AG04449 (cell line): Measurements from ENCODE around the gene GGT6.

Source experiments
- CTCF ChIA-PET: fragments of 350-600 bp; formaldehyde crosslinking; extraction: SDS; loops from one replicate; lab custom pipeline; 2021; ENCODE audit warnings: antibody characterized with exemption; lab: Yijun Ruan, JAX
- POLR2A ChIA-PET: fragments of 400-600, 350-600 bp; formaldehyde crosslinking; extraction: SDS; loops from one replicate; lab custom pipeline; 2020; ENCODE audit warnings: antibody characterized with exemption, inconsistent platforms; lab: Yijun Ruan, JAX
- DNase-seq: peaks from one replicate; pipeline ENCODE4 v3.0.0-alpha.2; 2010; ENCODE audit warnings: low read depth, low spot score
- H3K4me3 ChIP-seq: 2 replicates; pipeline ENCODE4 v1.5.1; 2011; ENCODE audit warnings: low read depth, mild to moderate bottlenecking, control low read depth, low read length
- TF ChIP-seq, protein P1 (sequence below): IDR thresholded peaks from one replicate; pipeline ENCODE4 v1.5.1; 2011; ENCODE audit warnings: mild to moderate bottlenecking, moderate library complexity, low read length, control low read depth, inconsistent platforms; ENCODE audit not compliant: insufficient read depth; ENCODE audit errors: missing control alignments

Gene GGT6

DNA sequence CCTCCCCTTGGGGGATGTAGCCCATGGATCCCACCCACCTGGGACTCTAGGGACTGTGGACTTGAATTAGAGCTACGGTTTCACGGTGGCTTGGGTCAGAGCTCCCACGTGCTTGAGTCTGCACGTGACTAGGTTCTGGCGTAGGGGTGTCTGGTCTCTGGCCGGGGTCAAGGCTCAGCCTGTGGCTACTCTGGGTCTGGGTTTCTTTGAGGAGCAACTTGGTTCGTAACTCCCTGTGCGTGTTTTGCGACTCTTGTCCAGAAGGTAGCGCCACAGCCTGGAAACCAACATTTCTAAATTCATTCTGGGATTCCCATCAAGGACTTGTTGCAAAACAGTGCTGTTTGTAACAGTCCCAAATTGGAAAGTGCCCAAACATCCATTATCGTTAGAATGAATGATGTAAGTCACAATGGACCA is 470 bp upstream of the GGT6 start:
- no peak for DNase-seq
- POLR2A ChIA-PET, result no interaction called here

DNA sequence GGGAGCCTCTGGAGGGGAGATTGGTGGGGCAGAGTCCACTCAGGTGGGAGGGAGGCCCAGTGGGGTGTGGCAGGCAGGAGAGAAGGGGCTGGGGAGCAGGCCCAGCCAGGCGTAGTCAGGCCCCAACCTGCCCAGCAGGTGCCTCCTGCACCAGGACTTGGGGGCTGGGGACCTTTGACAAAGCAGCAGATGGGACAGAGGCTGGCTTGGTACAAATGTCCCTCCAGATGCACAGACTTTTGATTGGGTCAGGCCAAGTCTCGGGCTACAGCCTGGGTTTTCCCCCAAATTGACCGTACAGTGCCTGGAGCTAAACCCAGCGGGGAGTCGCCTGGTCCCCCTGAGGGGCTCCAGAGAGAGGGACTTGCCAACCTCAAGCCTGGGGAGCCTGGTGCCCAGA is 411 bp downstream of the GGT6 start:
- DNase-seq, result no peak
- ChIA-PET POLR2A (no interaction called here), CTCF (interaction anchor here (1.0 to 1.2 kb wide), 2 partner anchors 56 to 67 kb away, joined by 3 read pairs; no protein-coding TSS in a partner anchor)
- H3K4me3 ChIP-seq, result no peak overlapping the region
- TF ChIP-seq, protein P1, sequence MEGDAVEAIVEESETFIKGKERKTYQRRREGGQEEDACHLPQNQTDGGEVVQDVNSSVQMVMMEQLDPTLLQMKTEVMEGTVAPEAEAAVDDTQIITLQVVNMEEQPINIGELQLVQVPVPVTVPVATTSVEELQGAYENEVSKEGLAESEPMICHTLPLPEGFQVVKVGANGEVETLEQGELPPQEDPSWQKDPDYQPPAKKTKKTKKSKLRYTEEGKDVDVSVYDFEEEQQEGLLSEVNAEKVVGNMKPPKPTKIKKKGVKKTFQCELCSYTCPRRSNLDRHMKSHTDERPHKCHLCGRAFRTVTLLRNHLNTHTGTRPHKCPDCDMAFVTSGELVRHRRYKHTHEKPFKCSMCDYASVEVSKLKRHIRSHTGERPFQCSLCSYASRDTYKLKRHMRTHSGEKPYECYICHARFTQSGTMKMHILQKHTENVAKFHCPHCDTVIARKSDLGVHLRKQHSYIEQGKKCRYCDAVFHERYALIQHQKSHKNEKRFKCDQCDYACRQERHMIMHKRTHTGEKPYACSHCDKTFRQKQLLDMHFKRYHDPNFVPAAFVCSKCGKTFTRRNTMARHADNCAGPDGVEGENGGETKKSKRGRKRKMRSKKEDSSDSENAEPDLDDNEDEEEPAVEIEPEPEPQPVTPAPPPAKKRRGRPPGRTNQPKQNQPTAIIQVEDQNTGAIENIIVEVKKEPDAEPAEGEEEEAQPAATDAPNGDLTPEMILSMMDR, result no peak

More for the DNA sequence above, 470 bp upstream of the GGT6 start:
- CTCF ChIA-PET, result interaction anchor here (1.0 to 1.2 kb wide), 2 partner anchors 55 to 66 kb away, joined by 3 read pairs; no protein-coding TSS in a partner anchor
- TF ChIP-seq, protein P1, result no peak
- no peak overlapping the region for H3K4me3 ChIP-seq

DNA sequence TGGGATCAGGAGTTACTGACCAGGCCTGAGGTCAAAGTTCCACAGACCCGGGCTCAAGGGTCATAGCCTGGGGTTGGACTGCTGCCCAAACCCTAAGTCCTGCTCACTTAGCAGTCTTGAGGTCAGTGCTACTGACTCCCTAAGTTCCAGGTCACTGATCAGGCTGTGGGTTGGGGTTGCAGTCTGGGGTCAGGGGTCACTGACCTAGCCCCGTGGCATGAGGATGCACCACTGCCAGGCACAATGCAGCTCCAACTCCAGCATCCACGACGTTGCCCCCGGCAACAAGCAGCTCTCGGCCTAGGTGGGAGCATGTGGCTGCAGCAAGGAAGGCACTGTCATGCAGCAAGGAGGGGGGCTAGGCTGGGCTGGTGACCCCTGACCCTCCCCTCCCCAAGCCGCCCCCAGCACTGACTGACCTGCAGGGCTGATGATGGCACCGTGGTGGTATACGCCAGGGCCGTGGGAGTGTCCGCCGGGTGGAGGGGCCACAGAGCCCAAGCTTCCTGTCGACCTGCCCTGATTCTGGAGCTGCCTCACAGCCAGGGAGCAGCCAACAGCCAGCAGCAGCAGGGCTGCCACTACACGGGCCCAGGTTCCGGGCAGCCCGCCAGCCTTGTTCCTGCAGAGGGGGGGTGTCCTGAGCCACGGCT is 1.1 kb downstream of the GGT6 start:
- no peak for DNase-seq
- CTCF ChIA-PET, result interaction anchor here (1.2 to 13.2 kb wide), 2 partner anchors 7 to 56 kb away, joined by 3 to 137 read pairs; no protein-coding TSS in a partner anchor
- TF ChIP-seq, protein P1, result no peak
- no peak overlapping the region for H3K4me3 ChIP-seq
- POLR2A ChIA-PET, result no interaction called here

DNA sequence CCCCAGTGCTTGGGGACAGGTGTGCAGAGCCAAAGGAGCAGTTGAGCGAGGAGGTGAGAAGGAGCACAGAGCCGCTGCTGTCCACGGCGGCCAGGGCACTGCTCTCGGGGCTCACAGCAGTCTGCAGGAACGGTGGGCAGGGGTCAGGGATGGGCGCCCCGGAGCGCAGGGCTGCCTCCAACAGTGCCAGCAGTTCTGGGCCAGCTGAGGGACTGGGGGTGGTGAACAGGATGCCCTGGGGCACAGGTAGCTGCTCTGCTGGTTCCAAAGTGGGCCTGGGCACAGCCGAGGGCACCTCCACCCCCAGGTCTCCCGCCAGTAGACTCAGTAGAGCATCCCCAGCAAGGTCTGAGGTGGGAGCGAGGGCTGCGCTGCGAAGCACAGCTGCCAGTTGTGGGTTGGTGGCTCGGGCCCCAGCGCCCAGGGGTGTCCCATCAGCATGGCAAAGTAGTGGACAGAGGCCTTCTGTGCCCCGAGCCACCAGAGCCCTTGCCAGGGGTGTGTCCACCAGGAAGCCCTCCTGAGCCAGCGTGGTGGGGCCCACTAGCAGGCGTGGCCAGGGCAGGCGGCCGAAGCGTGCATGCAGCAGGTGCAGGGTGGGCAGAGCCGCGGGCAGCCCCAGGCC is 1.9 kb downstream of the GGT6 start:
- POLR2A ChIA-PET, result no interaction called here
- no peak for DNase-seq
- H3K4me3 ChIP-seq, result no peak overlapping the region
- TF ChIP-seq, protein P1, result no peak
- CTCF ChIA-PET, result interaction anchor here (13.2 kb wide), 1 partner anchor 8 kb away, joined by 137 read pairs; no protein-coding TSS in a partner anchor

DNA sequence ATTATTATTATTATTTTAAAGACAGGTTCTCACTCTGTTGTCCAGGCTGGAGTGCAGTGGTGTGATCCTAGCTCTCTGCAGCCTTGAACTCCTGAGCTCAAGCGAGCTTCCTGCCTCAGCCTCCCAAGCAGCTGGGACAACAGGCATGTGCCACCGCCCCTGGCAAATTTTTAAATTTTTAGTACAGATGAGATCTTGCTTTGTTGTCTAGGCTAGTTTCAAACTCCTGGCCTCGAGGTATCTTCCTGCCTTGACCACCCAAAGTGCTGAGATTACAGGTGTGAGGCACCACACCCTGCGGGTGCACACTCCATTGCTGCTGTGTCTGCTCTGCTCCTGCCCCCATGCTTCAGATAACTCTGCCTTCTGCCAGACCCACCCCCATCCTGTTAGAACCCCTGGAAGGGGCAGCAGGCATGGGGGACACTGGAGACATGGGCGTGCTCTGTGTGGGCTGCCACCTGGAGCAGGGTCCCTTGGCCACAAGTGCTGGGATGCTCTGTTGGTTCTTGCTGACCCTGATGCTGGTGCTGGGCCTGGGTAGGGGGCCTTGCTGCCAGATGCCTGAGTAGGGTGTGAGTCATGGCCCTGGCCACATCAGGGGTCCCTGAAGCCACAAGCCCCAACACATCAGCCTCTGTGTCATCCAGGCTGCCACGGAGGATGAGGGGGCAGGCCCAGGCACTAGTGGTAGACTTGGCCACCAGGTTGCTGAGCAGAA is 2.6 kb downstream of the GGT6 start:
- DNase-seq, result no peak
- H3K4me3 ChIP-seq, result no peak overlapping the region
- ChIA-PET CTCF (interaction anchor here (1.1 to 13.2 kb wide), 3 partner anchors 8 to 137 kb away, joined by 5 to 137 read pairs (median 5); no protein-coding TSS in a partner anchor), POLR2A (no interaction called here)
- TF ChIP-seq, protein P1, result no peak
